ENCODE data around the gene SUPT20H. TPM values are rescaled to one million over a fixed set of nuclear protein-coding genes. Genes with fewer than 3 reads are reported as not detected.

SUPT20H gene
- polyA plus RNA-seq, 1 donor from 2014 or later = 89.2 TPM

GRCh38 chr13:36997716-36998427 lies 61.6 kb downstream of the SUPT20H start:
- H3K9me2 ChIP-seq (ENCODE audit: insufficient read depth, low read length) = no peaks in the 10 kb centered on the region
- H4K20me1 ChIP-seq (ENCODE audit: insufficient read depth) = no peaks in the 10 kb centered on the region
- H3K4me2 ChIP-seq (ENCODE audit: low read length) = peak overlapping the region; percentile 61
- TF ChIP-seq POLR2AphosphoS5 (IDR thresholded peaks at IDR 0.05) = no peak
- TF ChIP-seq EP300 (conservative IDR thresholded peaks at IDR 0.05; ENCODE audit: poor library complexity, severe bottlenecking) = no peak
- no peak for TF ChIP-seq REST (IDR thresholded peaks at IDR 0.05; ENCODE audit: borderline replicate concordance)
- no peak for TF ChIP-seq RAD21 (conservative IDR thresholded peaks at IDR 0.05)
- TF ChIP-seq SMC3 (conservative IDR thresholded peaks at IDR 0.05; ENCODE audit: poor library complexity) = no peak
- TF ChIP-seq, protein P1, sequence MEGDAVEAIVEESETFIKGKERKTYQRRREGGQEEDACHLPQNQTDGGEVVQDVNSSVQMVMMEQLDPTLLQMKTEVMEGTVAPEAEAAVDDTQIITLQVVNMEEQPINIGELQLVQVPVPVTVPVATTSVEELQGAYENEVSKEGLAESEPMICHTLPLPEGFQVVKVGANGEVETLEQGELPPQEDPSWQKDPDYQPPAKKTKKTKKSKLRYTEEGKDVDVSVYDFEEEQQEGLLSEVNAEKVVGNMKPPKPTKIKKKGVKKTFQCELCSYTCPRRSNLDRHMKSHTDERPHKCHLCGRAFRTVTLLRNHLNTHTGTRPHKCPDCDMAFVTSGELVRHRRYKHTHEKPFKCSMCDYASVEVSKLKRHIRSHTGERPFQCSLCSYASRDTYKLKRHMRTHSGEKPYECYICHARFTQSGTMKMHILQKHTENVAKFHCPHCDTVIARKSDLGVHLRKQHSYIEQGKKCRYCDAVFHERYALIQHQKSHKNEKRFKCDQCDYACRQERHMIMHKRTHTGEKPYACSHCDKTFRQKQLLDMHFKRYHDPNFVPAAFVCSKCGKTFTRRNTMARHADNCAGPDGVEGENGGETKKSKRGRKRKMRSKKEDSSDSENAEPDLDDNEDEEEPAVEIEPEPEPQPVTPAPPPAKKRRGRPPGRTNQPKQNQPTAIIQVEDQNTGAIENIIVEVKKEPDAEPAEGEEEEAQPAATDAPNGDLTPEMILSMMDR (IDR thresholded peaks at IDR 0.05; ENCODE audit: poor library complexity, severe bottlenecking) = no peak
- TF ChIP-seq MXI1 (conservative IDR thresholded peaks at IDR 0.05; ENCODE audit: poor library complexity, severe bottlenecking) = no peak
- TF ChIP-seq TAF1 (IDR thresholded peaks at IDR 0.05; ENCODE audit: low read depth) = no peak
- no peak for TF ChIP-seq EZH2 (IDR thresholded peaks at IDR 0.05; ENCODE audit: borderline replicate concordance, insufficient read depth, low read length, poor library complexity, severe bottlenecking)
- H3K9ac ChIP-seq (ENCODE audit: low read length) = peak overlapping the region; percentile 87
- H3K36me3 ChIP-seq (ENCODE audit: insufficient read depth, low read length) = no peaks in the 10 kb centered on the region
- H3K4me3 ChIP-seq (ENCODE audit: low read length) = peak overlapping the region; percentile 85
- peak overlapping the region; percentile 73 for H2AFZ ChIP-seq (ENCODE audit: low read depth, low read length)
- no peaks in the 10 kb centered on the region for H3K27me3 ChIP-seq (ENCODE audit: insufficient read depth, low read depth, low read length)
- peaks cover 29% of the 10 kb centered on the region for H3K79me2 ChIP-seq (replicated peaks; ENCODE audit: insufficient read depth, low read length)
- H3K27ac ChIP-seq (ENCODE audit: low read length) = peak overlapping the region; percentile 88
- no peaks in the 10 kb centered on the region for H3K9me3 ChIP-seq (ENCODE audit: low read length)
- peaks cover 4% of the 10 kb centered on the region for H3F3A ChIP-seq (ENCODE audit: insufficient read depth, low read length, poor library complexity, severe bottlenecking)

DNA sequence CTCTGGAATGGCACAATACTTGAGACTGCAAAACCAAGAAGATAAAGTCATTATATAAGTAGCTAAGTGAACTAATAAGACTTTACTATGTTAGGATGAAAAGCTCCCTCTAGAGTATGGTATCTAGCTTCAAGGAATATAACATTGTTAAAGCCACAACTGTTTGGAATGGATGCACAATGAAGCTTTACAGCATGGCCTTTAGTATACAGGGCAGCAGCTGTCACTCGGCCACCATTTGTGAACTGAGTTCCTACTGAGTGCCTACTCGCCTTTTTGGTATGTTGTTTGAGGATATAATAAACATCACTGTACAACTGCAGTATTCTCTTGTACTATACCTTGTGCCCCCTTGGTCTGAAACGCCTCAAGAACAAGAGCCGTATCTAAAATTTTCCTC lies 67.1 kb downstream of the SUPT20H start:
- no peak overlapping the region for H2AFZ ChIP-seq (ENCODE audit: low read depth, low read length)
- no peaks in the 10 kb centered on the region for H3K27me3 ChIP-seq (ENCODE audit: insufficient read depth, low read depth, low read length)
- peaks cover 6% of the 10 kb centered on the region for H3K36me3 ChIP-seq (ENCODE audit: insufficient read depth, low read length)
- no peak for TF ChIP-seq EZH2 (IDR thresholded peaks at IDR 0.05; ENCODE audit: borderline replicate concordance, insufficient read depth, low read length, poor library complexity, severe bottlenecking)
- TF ChIP-seq POLR2AphosphoS5 (IDR thresholded peaks at IDR 0.05) = no peak
- TF ChIP-seq RAD21 (conservative IDR thresholded peaks at IDR 0.05) = no peak
- no peak for TF ChIP-seq SMC3 (conservative IDR thresholded peaks at IDR 0.05; ENCODE audit: poor library complexity)
- TF ChIP-seq REST (IDR thresholded peaks at IDR 0.05; ENCODE audit: borderline replicate concordance) = no peak
- TF ChIP-seq, protein P1 (IDR thresholded peaks at IDR 0.05; ENCODE audit: poor library complexity, severe bottlenecking) = no peak
- no peak for TF ChIP-seq MXI1 (conservative IDR thresholded peaks at IDR 0.05; ENCODE audit: poor library complexity, severe bottlenecking)
- TF ChIP-seq EP300 (conservative IDR thresholded peaks at IDR 0.05; ENCODE audit: poor library complexity, severe bottlenecking) = no peak
- TF ChIP-seq TAF1 (IDR thresholded peaks at IDR 0.05; ENCODE audit: low read depth) = no peak
- no peaks in the 10 kb centered on the region for H3K9me2 ChIP-seq (ENCODE audit: insufficient read depth, low read length)
- no peak overlapping the region for H3K4me3 ChIP-seq (ENCODE audit: low read length)
- no peaks in the 10 kb centered on the region for H3F3A ChIP-seq (ENCODE audit: insufficient read depth, low read length, poor library complexity, severe bottlenecking)
- no peak overlapping the region for H3K9ac ChIP-seq (ENCODE audit: low read length)
- H3K79me2 ChIP-seq (replicated peaks; ENCODE audit: insufficient read depth, low read length) = peaks cover 19% of the 10 kb centered on the region
- H3K27ac ChIP-seq (ENCODE audit: low read length) = no peak overlapping the region
- H4K20me1 ChIP-seq (ENCODE audit: insufficient read depth) = no peaks in the 10 kb centered on the region
- no peak overlapping the region for H3K4me2 ChIP-seq (ENCODE audit: low read length)
- no peaks in the 10 kb centered on the region for H3K9me3 ChIP-seq (ENCODE audit: low read length)

Data from neural cell (in vitro differentiated cells).